Bronchial epithelial cell (primary cell): ENCODE results near the gene MOSMO. TPM values are rescaled to one million over a fixed set of nuclear protein-coding genes. Genes with fewer than 3 reads are reported as not detected.
"Not testable (repeated sequence)": the region's sequence is repeated elsewhere in the genome, so short reads cannot be mapped to it uniquely, and the experiment has no call there.

Experiments
- DNase-seq: peaks from one replicate; pipeline ENCODE4 v3.0.0-alpha.2; 2010; ENCODE audit warnings: low read depth
- FAIRE-seq: peaks from 2 replicates; lab custom pipeline; 2011; peaks lifted over from hg19 to GRCh38; lab: Jason Lieb, UNC
- H3K27me3 ChIP-seq: 2 replicates; pipeline ENCODE4 v1.5.1; 2011; ENCODE audit warnings: low read length; ENCODE audit not compliant: control insufficient read depth, insufficient read depth
- H3K36me3 ChIP-seq: 2 replicates; pipeline ENCODE4 v1.5.1; 2011; ENCODE audit warnings: low read length; ENCODE audit not compliant: control insufficient read depth, insufficient read depth
- H3K4me3 ChIP-seq: 2 replicates; pipeline ENCODE4 v1.5.1; 2011; ENCODE audit warnings: mild to moderate bottlenecking, low read depth, low read length, control low read depth
- total RNA-seq: library from RNA; depleted of rRNA; stranded (reverse); fragments of >200 nt; gene quantifications from 2 replicates; pipeline ENCODE4 v1.2.1, GENCODE V29; 2014
- TF ChIP-seq, protein P1 (sequence below): IDR thresholded peaks from 2 replicates; pipeline ENCODE4 v1.5.1; 2011; ENCODE audit warnings: mild to moderate bottlenecking, moderate library complexity, low read length, control low read depth, inconsistent platforms; ENCODE audit not compliant: insufficient read depth, severe bottlenecking

Gene MOSMO
- total RNA-seq, 1 donor from 2014 or later, result 17.6 TPM

DNA sequence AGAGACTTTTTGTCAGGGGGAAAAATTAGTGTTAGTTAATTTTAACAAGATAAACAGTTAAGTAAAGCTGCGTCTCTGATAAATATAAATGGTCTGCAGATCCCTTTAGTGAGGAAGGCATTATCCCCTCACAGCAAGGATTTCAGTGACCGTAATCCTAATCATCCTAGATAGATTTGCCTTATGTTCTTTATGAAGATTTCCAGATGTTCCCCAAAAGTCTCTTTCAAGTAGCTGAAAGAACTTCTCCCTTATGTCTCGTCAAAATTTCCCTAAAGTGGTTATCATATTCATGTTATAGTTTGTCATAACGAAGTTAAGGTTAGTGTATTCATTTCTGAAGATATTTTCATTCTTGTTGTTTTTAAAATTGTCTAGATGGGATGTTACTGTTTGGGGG is 5.6 kb downstream of the MOSMO start:
- Histone ChIP-seq H3K4me3 (no peak overlapping the region), H3K36me3 (no peaks in the 10 kb centered on the region), H3K27me3 (no peaks in the 10 kb centered on the region)
- DNase-seq (no peak), FAIRE-seq (no peak)
- TF ChIP-seq, protein P1, sequence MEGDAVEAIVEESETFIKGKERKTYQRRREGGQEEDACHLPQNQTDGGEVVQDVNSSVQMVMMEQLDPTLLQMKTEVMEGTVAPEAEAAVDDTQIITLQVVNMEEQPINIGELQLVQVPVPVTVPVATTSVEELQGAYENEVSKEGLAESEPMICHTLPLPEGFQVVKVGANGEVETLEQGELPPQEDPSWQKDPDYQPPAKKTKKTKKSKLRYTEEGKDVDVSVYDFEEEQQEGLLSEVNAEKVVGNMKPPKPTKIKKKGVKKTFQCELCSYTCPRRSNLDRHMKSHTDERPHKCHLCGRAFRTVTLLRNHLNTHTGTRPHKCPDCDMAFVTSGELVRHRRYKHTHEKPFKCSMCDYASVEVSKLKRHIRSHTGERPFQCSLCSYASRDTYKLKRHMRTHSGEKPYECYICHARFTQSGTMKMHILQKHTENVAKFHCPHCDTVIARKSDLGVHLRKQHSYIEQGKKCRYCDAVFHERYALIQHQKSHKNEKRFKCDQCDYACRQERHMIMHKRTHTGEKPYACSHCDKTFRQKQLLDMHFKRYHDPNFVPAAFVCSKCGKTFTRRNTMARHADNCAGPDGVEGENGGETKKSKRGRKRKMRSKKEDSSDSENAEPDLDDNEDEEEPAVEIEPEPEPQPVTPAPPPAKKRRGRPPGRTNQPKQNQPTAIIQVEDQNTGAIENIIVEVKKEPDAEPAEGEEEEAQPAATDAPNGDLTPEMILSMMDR, result no peak

DNA sequence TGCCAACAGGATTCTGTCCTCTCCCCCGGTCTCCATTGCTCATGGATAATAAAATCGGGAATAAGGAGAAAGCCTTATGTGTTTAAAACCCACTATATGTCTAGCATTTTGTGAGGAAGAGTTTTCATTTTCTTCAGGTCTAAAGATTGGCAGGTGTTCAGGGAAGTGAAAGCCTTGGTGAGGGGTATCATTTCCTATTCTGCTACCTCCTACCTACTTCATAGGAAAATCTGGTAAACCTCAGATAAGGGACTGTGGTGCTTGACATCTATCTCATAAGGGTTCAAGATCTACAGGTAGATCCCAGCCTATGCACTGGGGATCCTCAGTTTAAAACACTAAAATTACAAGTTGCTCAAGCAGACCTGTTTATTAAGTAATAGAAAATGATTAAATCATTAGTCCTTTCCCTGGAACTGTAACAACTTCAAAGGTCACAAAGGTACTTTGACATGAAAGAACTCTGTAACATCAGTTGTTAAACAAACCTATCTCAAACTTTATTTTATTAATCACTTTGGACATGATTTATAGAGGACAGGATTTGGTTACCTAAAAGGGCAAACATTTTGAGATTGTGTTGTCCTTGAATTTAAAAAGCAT is 6.5 kb downstream of the MOSMO start:
- DNase-seq (peak; percentile 26), FAIRE-seq (no peak)
- TF ChIP-seq, protein P1, result no peak
- Histone ChIP-seq H3K36me3 (no peaks in the 10 kb centered on the region), H3K27me3 (no peaks in the 10 kb centered on the region), H3K4me3 (no peak overlapping the region)

DNA sequence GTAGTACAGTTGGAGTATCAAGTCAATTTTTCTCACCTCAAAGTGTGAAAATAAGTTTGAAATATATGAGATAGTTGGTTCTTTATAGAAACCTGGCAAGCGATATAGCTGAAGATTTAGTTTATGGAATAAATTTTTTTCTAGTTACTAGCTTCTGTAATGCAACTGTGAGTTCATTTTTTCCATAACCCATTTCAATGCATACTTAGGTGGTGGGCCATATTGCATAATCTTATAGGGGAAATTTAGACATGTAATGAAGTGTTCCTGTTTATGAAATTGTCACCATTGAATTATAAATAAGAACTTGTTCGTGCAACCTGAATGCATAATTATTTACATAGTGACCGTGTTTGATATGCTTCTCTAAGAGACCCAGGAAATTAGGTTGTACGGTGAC is 9.0 kb downstream of the MOSMO start:
- no peaks in the 10 kb centered on the region for H3K27me3 ChIP-seq
- H3K4me3 ChIP-seq, result no peak overlapping the region
- no peak for FAIRE-seq
- TF ChIP-seq, protein P1, result no peak
- no peak for DNase-seq
- no peaks in the 10 kb centered on the region for H3K36me3 ChIP-seq

DNA sequence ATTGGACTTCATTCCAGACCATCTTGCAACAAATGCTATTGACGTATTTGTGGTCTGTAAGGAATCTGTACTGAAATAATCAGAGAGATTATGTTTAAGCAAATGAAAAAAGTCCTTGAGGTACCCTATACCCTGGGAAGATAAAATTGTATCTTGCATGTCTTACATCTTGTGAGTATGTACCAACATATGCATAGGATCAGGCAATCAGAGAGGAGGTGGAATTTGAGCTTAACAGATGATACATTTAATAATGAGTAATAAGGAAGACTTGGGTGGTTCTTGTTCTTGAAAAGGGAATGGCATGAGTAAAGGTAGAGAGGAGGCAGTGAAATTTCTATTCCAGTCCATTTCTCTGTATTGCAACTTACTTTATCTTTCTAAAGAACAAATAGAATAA is 10.6 kb downstream of the MOSMO start:
- Histone ChIP-seq H3K27me3 (no peaks in the 10 kb centered on the region), H3K36me3 (no peaks in the 10 kb centered on the region), H3K4me3 (no peak overlapping the region)
- DNase-seq (peak; percentile 65), FAIRE-seq (no peak)
- TF ChIP-seq, protein P1, result no peak

DNA sequence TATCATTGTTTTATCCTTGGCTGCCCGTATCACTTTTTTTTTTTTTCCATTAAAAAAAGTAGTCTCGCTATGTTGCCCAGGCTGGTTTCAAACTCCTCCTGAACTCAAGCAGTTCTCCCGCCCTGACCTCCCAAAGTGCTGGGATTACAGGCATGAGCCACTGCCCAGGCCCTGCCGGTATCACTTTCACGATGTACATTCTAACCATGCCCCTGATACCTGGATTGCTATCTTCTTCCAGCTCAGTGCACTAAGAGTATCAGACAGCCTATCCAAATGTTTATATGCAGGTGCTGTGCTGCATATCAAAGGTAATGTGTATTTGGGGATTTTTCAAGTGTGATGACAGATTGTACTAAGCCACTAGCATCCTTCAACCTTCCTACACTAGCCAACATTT is 14.2 kb downstream of the MOSMO start:
- DNase-seq (no peak), FAIRE-seq (no peak)
- Histone ChIP-seq H3K36me3 (no peaks in the 10 kb centered on the region), H3K4me3 (no peak overlapping the region), H3K27me3 (no peaks in the 10 kb centered on the region)
- TF ChIP-seq, protein P1, result no peak

DNA sequence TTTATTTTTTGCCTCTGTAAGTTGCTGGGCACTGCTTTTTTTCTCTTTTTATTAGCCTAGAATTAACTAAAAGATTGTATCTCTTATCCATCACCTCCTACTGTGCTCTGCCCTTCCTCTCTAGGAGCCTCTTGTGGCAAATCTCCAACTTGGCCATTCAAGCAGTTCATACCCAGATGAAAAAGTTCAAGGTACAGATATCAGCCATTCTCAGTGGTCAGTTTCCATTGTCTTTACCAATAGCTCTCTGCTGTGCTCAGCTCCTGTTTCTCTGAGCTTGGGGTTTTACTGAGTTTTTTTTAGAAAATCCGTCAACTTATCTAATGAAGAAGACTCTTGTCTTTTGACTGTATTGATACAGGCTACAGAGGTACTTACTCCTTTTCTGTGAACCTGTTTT is 15.6 kb downstream of the MOSMO start:
- no peak for FAIRE-seq

DNA sequence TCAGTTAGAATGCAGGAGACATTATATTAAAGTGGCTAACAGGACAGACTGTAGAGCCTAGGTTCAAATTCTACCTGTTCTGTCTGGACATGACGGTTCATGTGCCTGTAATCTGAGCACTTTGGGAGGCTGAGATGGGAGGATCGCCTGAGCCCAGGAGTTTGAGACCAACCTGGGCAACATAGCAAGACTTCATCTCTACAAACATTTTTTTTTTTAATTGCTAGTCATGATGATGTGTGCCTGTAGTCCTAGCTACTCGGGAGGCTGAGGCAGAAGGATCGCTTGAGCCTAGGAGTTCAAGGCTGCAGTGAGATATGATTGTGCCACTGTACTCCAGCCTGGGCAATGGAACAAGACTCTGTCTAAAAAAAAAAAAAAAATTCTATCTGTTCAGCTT is 16.9 kb downstream of the MOSMO start:
- FAIRE-seq, DNase-seq, H3K27me3 ChIP-seq, H3K4me3 ChIP-seq, H3K36me3 ChIP-seq: not testable (repeated sequence)

More for the DNA sequence above, 15.6 kb downstream of the MOSMO start:
- Histone ChIP-seq H3K4me3 (no peak overlapping the region), H3K27me3 (no peaks in the 10 kb centered on the region), H3K36me3 (no peaks in the 10 kb centered on the region)
- TF ChIP-seq, protein P1, result no peak
- no peak for DNase-seq
